Small intestine (tissue), 7 donors: ENCODE results near the gene TELO2. TPM values are rescaled to one million over a fixed set of nuclear protein-coding genes. Genes with fewer than 3 reads are reported as not detected.

ENCODE experiments used
- DNase-seq, 2 donors: peaks; one replicate each; pipeline versions ENCODE4 v3.0.0 to v3.0.0-alpha.2; 2013
- FAIRE-seq: peaks from 2 replicates; lab custom pipeline; 2012; peaks lifted over from hg19 to GRCh38; lab: Jason Lieb, UNC
- H3K27ac ChIP-seq, 3 donors: one replicate each; pipeline ENCODE4 v1.5.1; 2013; ENCODE audit warnings: low read length in 2 of 3, mild to moderate bottlenecking in 2 of 3, control low read depth in 1 of 3, inconsistent platforms in 1 of 3, low read depth in 1 of 3, moderate library complexity in 1 of 3
- H3K27me3 ChIP-seq, 3 donors: one replicate each; pipeline ENCODE4 v1.6.1; 2013; ENCODE audit warnings: low read length in 3 of 3, inconsistent platforms in 1 of 3; ENCODE audit not compliant: control insufficient read depth in 3 of 3, insufficient read depth in 3 of 3
- H3K36me3 ChIP-seq, 3 donors: one replicate each; pipeline ENCODE4 v1.6.1; 2013; ENCODE audit warnings: low read length in 3 of 3, inconsistent platforms in 1 of 3, low read depth in 1 of 3, mild to moderate bottlenecking in 1 of 3, moderate library complexity in 1 of 3; ENCODE audit not compliant: control insufficient read depth in 3 of 3, insufficient read depth in 2 of 3
- H3K4me1 ChIP-seq, 3 donors: one replicate each; pipeline ENCODE4 v1.6.1; 2013; ENCODE audit warnings: low read length in 2 of 3, inconsistent platforms in 1 of 3, low read depth in 1 of 3, mild to moderate bottlenecking in 1 of 3, moderate library complexity in 1 of 3; ENCODE audit not compliant: control insufficient read depth in 3 of 3, insufficient read depth in 2 of 3
- H3K4me3 ChIP-seq, 3 donors: one replicate each; pipeline ENCODE4 v1.5.1; 2013; ENCODE audit warnings: low read length in 3 of 3, control low read depth in 1 of 3, inconsistent platforms in 1 of 3, low read depth in 1 of 3, mild to moderate bottlenecking in 1 of 3, moderate library complexity in 1 of 3
- H3K9me3 ChIP-seq, 2 donors: one replicate each; pipeline ENCODE4 v1.6.1; 2013; ENCODE audit warnings: low read depth in 1 of 2, low read length in 1 of 2; ENCODE audit not compliant: control insufficient read depth in 2 of 2, insufficient read depth in 1 of 2
- WGBS, 3 donors: extraction: QIAGEN DNeasy Blood & Tissue Kit; methylation state at CpG; one replicate each; pipeline ENCODE4 v1.1.7; 2013; 5-methylcytosine and 5-hydroxymethylcytosine counted together
- polyA plus RNA-seq, 4 donors: library from polyadenylated mRNA; stranded (reverse) in 3 of 4; unstranded in 1 of 4; fragments of 200-250 nt in 3 of 4; fragments of 120-200 nt in 1 of 4; gene quantifications; one replicate each; pipeline versions ENCODE4 v1.2.1 to v1.2.3, GENCODE V29; 2013
- donor health status: healthy with polysubstance abuse.
- donor health status: control.
- donor health status: control.
- donor health status: Bipolar disorder and iron deficiency.
- donor health status: healthy.

Gene TELO2
- polyA plus RNA-seq, 4 donors, result 41.3 to 50.3 (median 44.7) TPM

- H3K9me3 ChIP-seq, result no peaks in the 10 kb centered on the region
- 88 to 92% (median 92%) methylated on average over 23 of the region's 23 CpGs for WGBS, 3 donors
- peak overlapping the region in 1 of 3 donors; percentile 11 for H3K27ac ChIP-seq
- peaks cover 0 to 76% (median 0%) of the 10 kb centered on the region in 3 donors for H3K36me3 ChIP-seq
- DNase-seq, result no peak
- peaks cover 0 to 4% (median 0%) of the 10 kb centered on the region in 3 donors for H3K4me1 ChIP-seq
- FAIRE-seq, result no peak
- no peaks in the 10 kb centered on the region for H3K27me3 ChIP-seq
- H3K4me3 ChIP-seq, result no peak overlapping the region
These were observed 55.6 kb downstream of the TELO2 start for GRCh38 chr16:1548727-1549126.

- Histone ChIP-seq H3K9me3 (no peaks in the 10 kb centered on the region), H3K4me3 (no peak overlapping the region), H3K36me3 (peaks cover 0 to 87% (median 0%) of the 10 kb centered on the region in 3 donors), H3K4me1 (peaks cover 0 to 2% (median 0%) of the 10 kb centered on the region in 3 donors), H3K27me3 (no peaks in the 10 kb centered on the region), H3K27ac (peak overlapping the region in 1 of 3 donors; percentile 1)
- no peak for FAIRE-seq
- no peak for DNase-seq
- WGBS, 3 donors, result 75 to 90% (median 85%) methylated on average over 8 of the region's 8 CpGs
These were observed 56.9 kb downstream of the TELO2 start for GRCh38 chr16:1550069-1550468.

- Histone ChIP-seq H3K9me3 (no peaks in the 10 kb centered on the region), H3K36me3 (peaks cover 0 to 84% (median 0%) of the 10 kb centered on the region in 3 donors), H3K27ac (peak overlapping the region in 1 of 3 donors; percentile 1), H3K4me1 (no peaks in the 10 kb centered on the region), H3K4me3 (no peak overlapping the region), H3K27me3 (no peaks in the 10 kb centered on the region)
- WGBS, 3 donors, result 93 to 97% (median 94%) methylated on average over 15 of the region's 15 CpGs
- FAIRE-seq (no peak), DNase-seq (no peak)
These were observed 57.5 kb downstream of the TELO2 start for GRCh38 chr16:1550696-1551095.

- no peaks in the 10 kb centered on the region for H3K9me3 ChIP-seq
- FAIRE-seq (no peak), DNase-seq (no peak)
- no peak overlapping the region for H3K4me3 ChIP-seq
- no peaks in the 10 kb centered on the region for H3K27me3 ChIP-seq
- WGBS, 3 donors, result 86 to 90% (median 87%) methylated on average over 12 of the region's 12 CpGs
- peaks cover 0 to 81% (median 0%) of the 10 kb centered on the region in 3 donors for H3K36me3 ChIP-seq
- no peaks in the 10 kb centered on the region for H3K4me1 ChIP-seq
- no peak overlapping the region for H3K27ac ChIP-seq
These were observed 58.0 kb downstream of the TELO2 start for GRCh38 chr16:1551166-1551565.

- no peak overlapping the region for H3K4me3 ChIP-seq
- H3K27ac ChIP-seq, result no peak overlapping the region
- H3K27me3 ChIP-seq, result no peaks in the 10 kb centered on the region
- DNase-seq, result no peak
- no peaks in the 10 kb centered on the region for H3K9me3 ChIP-seq
- H3K4me1 ChIP-seq, result no peaks in the 10 kb centered on the region
- FAIRE-seq, result no peak
- WGBS, 3 donors, result 87 to 91% (median 88%) methylated on average over 14 to 15 of the region's 15 CpGs
- H3K36me3 ChIP-seq, result peaks cover 0 to 80% (median 0%) of the 10 kb centered on the region in 3 donors
These were observed 59.0 kb downstream of the TELO2 start for GRCh38 chr16:1552129-1552528.

GRCh38 chr16:1553946-1554825, 61.0 kb downstream of the TELO2 start:
- Histone ChIP-seq H3K4me1 (no peaks in the 10 kb centered on the region), H3K36me3 (peaks cover 0 to 81% (median 0%) of the 10 kb centered on the region in 3 donors), H3K27me3 (no peaks in the 10 kb centered on the region), H3K4me3 (no peak overlapping the region), H3K9me3 (no peaks in the 10 kb centered on the region), H3K27ac (no peak overlapping the region)
- 86 to 95% (median 94%) methylated on average over 19 of the region's 19 CpGs for WGBS, 3 donors
- FAIRE-seq, result no peak
- DNase-seq, result no peak

- H3K27me3 ChIP-seq, result no peaks in the 10 kb centered on the region
- H3K9me3 ChIP-seq, result no peaks in the 10 kb centered on the region
- H3K36me3 ChIP-seq, result peaks cover 0 to 80% (median 0%) of the 10 kb centered on the region in 3 donors
- H3K4me1 ChIP-seq, result no peaks in the 10 kb centered on the region
- no peak for FAIRE-seq
- no peak overlapping the region for H3K4me3 ChIP-seq
- no peak overlapping the region for H3K27ac ChIP-seq
- WGBS, 3 donors, result 94 to 96% (median 95%) methylated on average over 34 of the region's 34 CpGs
- DNase-seq, result no peak
These were observed 61.8 kb downstream of the TELO2 start for GRCh38 chr16:1554826-1555445.

GRCh38 chr16:1556254-1556653, 63.1 kb downstream of the TELO2 start:
- H3K27me3 ChIP-seq, result no peaks in the 10 kb centered on the region
- FAIRE-seq, result no peak
- no peak overlapping the region for H3K4me3 ChIP-seq
- no peak overlapping the region for H3K27ac ChIP-seq
- H3K36me3 ChIP-seq, result peaks cover 0 to 80% (median 0%) of the 10 kb centered on the region in 3 donors
- H3K9me3 ChIP-seq, result no peaks in the 10 kb centered on the region
- WGBS, 3 donors, result 81 to 87% (median 84%) methylated on average over 13 of the region's 13 CpGs
- no peak for DNase-seq
- H3K4me1 ChIP-seq, result no peaks in the 10 kb centered on the region
